ENCODE results near the gene ABCC1.

Gene ABCC1

DNA sequence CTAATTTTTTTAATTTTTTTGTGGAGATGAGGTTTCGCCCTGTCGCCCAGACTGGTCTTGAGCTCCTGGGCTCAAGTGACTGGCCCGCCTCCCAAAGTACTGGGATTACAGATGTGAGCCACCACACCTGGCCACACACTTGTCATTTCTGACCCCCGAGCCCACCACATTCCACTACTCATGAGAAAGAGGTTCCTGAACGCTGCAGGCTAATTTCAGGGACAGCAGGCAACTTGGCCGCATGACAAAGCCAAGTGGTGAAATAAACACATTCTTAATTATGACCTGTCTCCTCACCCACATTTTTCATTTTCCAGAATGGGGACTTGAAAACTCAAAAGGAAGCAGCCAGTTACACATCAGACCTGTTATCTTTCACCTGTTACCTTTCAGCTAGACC, 159.3 kb downstream of the ABCC1 start:
- no peak for TF ChIP-seq EZH2phosphoT487 (IDR thresholded peaks at IDR 0.05; ENCODE audit: borderline replicate concordance, low read length)
- TF ChIP-seq, protein P1, sequence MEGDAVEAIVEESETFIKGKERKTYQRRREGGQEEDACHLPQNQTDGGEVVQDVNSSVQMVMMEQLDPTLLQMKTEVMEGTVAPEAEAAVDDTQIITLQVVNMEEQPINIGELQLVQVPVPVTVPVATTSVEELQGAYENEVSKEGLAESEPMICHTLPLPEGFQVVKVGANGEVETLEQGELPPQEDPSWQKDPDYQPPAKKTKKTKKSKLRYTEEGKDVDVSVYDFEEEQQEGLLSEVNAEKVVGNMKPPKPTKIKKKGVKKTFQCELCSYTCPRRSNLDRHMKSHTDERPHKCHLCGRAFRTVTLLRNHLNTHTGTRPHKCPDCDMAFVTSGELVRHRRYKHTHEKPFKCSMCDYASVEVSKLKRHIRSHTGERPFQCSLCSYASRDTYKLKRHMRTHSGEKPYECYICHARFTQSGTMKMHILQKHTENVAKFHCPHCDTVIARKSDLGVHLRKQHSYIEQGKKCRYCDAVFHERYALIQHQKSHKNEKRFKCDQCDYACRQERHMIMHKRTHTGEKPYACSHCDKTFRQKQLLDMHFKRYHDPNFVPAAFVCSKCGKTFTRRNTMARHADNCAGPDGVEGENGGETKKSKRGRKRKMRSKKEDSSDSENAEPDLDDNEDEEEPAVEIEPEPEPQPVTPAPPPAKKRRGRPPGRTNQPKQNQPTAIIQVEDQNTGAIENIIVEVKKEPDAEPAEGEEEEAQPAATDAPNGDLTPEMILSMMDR (IDR thresholded peaks at IDR 0.05; ENCODE audit: low read depth, low read length, poor library complexity, severe bottlenecking), result no peak
- Histone ChIP-seq H3F3A (ENCODE audit: control insufficient read depth, insufficient read depth) (peaks cover 23% of the 10 kb centered on the region), H3K4me3 (ENCODE audit: low read length) (no peak overlapping the region), H3K9me3 (ENCODE audit: control insufficient read depth, insufficient read depth, low read length) (no peaks in the 10 kb centered on the region), H3K27ac (ENCODE audit: low read depth, low read length) (no peak overlapping the region), H3K4me1 (ENCODE audit: control insufficient read depth, low read length) (peaks cover 51% of the 10 kb centered on the region), H3K36me3 (ENCODE audit: control insufficient read depth, low read length) (peaks cover 68% of the 10 kb centered on the region), H3K9me2 (replicated peaks; ENCODE audit: control insufficient read depth, low read length) (no peaks in the 10 kb centered on the region), H3K79me2 (ENCODE audit: control insufficient read depth, low read length) (no peaks in the 10 kb centered on the region), H4K20me1 (ENCODE audit: control insufficient read depth, insufficient read depth, low read depth, low read length) (no peaks in the 10 kb centered on the region), H3K4me2 (ENCODE audit: low read length) (no peak overlapping the region), H3K27me3 (ENCODE audit: control insufficient read depth, low read length) (no peaks in the 10 kb centered on the region)

DNA sequence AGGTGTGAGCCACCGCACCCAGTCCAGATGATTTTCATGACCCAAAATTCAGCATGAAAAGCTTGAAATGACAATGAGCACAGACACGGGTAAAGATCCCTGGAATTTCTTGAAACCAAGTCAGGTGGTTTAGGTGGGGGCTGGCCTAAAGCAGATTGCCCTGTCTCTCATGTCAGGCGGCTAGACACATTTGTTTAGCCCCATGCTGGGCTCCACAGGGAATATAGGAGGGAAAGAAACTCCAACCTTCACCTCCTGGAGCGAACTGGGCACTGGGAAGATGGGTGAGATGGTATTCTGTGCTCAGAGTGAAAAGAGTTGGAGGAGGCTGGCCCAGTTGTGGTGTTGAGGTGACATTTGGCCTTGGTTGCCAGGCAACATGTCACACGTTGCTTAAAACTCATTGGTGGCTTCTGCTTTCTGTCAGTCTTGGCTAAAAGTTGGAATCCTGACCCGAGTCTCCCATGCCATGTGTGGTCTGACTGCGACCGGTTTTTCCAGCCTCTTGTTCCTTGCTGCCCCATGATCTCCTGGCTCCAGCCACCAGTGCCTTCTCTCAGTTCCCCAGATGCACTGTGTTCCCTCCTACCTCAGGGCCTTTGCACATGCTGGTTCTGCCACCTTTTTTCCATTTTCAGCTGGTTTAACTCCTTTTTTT, 160.2 kb downstream of the ABCC1 start:
- TF ChIP-seq EZH2phosphoT487 (IDR thresholded peaks at IDR 0.05; ENCODE audit: borderline replicate concordance, low read length), result no peak
- TF ChIP-seq, protein P1 (IDR thresholded peaks at IDR 0.05; ENCODE audit: low read depth, low read length, poor library complexity, severe bottlenecking), result no peak
- Histone ChIP-seq H3K27ac (ENCODE audit: low read depth, low read length) (no peak overlapping the region), H3K27me3 (ENCODE audit: control insufficient read depth, low read length) (no peaks in the 10 kb centered on the region), H3K4me3 (ENCODE audit: low read length) (no peak overlapping the region), H3K9me3 (ENCODE audit: control insufficient read depth, insufficient read depth, low read length) (no peaks in the 10 kb centered on the region), H3F3A (ENCODE audit: control insufficient read depth, insufficient read depth) (peaks cover 22% of the 10 kb centered on the region), H3K4me1 (ENCODE audit: control insufficient read depth, low read length) (peaks cover 43% of the 10 kb centered on the region), H3K36me3 (ENCODE audit: control insufficient read depth, low read length) (peaks cover 64% of the 10 kb centered on the region), H3K4me2 (ENCODE audit: low read length) (no peak overlapping the region), H3K79me2 (ENCODE audit: control insufficient read depth, low read length) (no peaks in the 10 kb centered on the region), H3K9me2 (replicated peaks; ENCODE audit: control insufficient read depth, low read length) (no peaks in the 10 kb centered on the region), H4K20me1 (ENCODE audit: control insufficient read depth, insufficient read depth, low read depth, low read length) (no peaks in the 10 kb centered on the region)

DNA sequence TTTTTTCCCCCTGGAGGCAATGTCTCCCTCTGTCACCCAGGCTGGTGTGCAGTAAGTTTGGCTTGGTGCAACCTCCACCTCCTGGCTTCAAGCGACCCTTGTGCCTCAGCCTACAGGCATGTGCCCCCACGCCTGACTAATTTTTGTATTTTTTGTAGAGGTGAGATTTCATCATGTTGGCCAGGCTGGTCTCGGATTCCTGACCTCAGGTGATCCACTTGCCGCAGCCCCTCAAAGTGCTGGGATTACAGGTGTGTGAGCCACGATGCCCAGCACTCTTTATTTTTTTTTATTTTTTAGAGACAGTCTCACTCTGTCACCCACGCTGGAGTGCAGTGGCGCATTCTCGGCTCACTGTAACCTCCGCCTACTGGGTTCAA, 160.7 kb downstream of the ABCC1 start:
- H3K27ac ChIP-seq (ENCODE audit: low read depth, low read length), result no peak overlapping the region
- no peak overlapping the region for H3K4me3 ChIP-seq (ENCODE audit: low read length)
- peaks cover 38% of the 10 kb centered on the region for H3K4me1 ChIP-seq (ENCODE audit: control insufficient read depth, low read length)
- H3K9me3 ChIP-seq (ENCODE audit: control insufficient read depth, insufficient read depth, low read length), result no peaks in the 10 kb centered on the region
- no peaks in the 10 kb centered on the region for H4K20me1 ChIP-seq (ENCODE audit: control insufficient read depth, insufficient read depth, low read depth, low read length)
- TF ChIP-seq, protein P1 (IDR thresholded peaks at IDR 0.05; ENCODE audit: low read depth, low read length, poor library complexity, severe bottlenecking), result no peak
- TF ChIP-seq EZH2phosphoT487 (IDR thresholded peaks at IDR 0.05; ENCODE audit: borderline replicate concordance, low read length), result no peak
- peaks cover 20% of the 10 kb centered on the region for H3F3A ChIP-seq (ENCODE audit: control insufficient read depth, insufficient read depth)
- H3K36me3 ChIP-seq (ENCODE audit: control insufficient read depth, low read length), result peaks cover 64% of the 10 kb centered on the region
- H3K4me2 ChIP-seq (ENCODE audit: low read length), result no peak overlapping the region
- H3K27me3 ChIP-seq (ENCODE audit: control insufficient read depth, low read length), result no peaks in the 10 kb centered on the region
- no peaks in the 10 kb centered on the region for H3K79me2 ChIP-seq (ENCODE audit: control insufficient read depth, low read length)
- H3K9me2 ChIP-seq (replicated peaks; ENCODE audit: control insufficient read depth, low read length), result no peaks in the 10 kb centered on the region

Data from DOHH2 (cell line).